22Rv1 (cell line): ENCODE results near the gene HSPB7.

Source experiments
- ZFX ChIP-seq: fragments of 450-650 bp; IDR thresholded peaks from 2 replicates; pipeline ENCODE4 v1.6.1; 2017; ENCODE audit warnings: antibody characterized with exemption, borderline replicate concordance
- TF ChIP-seq, protein P1 (sequence below): fragments of 450-650 bp; IDR thresholded peaks from 2 replicates; pipeline ENCODE4 v1.5.1; 2017; ENCODE audit warnings: mild to moderate bottlenecking

DNA sequence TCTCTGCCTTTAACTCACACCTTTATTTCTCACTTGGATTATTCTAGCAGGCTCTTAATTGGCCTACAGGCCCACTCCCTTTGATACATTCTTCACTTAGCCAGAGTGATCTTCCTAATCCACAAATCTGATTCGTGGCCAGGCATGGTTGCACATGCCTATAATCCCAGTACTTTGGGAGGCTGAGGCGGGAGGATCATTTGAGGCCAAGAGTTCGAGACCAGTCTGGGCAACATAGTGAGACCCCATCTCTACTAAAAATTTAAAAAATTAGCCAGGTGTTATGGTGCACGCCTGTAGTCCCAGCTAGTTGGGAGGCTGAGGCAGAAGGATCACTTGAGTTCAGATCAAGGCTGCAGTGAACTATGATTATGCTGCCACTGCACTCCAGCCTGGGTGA is 44.1 kb downstream of the HSPB7 start:
- TF ChIP-seq, protein P1, sequence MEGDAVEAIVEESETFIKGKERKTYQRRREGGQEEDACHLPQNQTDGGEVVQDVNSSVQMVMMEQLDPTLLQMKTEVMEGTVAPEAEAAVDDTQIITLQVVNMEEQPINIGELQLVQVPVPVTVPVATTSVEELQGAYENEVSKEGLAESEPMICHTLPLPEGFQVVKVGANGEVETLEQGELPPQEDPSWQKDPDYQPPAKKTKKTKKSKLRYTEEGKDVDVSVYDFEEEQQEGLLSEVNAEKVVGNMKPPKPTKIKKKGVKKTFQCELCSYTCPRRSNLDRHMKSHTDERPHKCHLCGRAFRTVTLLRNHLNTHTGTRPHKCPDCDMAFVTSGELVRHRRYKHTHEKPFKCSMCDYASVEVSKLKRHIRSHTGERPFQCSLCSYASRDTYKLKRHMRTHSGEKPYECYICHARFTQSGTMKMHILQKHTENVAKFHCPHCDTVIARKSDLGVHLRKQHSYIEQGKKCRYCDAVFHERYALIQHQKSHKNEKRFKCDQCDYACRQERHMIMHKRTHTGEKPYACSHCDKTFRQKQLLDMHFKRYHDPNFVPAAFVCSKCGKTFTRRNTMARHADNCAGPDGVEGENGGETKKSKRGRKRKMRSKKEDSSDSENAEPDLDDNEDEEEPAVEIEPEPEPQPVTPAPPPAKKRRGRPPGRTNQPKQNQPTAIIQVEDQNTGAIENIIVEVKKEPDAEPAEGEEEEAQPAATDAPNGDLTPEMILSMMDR, result no peak
- TF ChIP-seq ZFX, result no peak
